Measurements from ENCODE around the gene STYXL1.

DNA sequence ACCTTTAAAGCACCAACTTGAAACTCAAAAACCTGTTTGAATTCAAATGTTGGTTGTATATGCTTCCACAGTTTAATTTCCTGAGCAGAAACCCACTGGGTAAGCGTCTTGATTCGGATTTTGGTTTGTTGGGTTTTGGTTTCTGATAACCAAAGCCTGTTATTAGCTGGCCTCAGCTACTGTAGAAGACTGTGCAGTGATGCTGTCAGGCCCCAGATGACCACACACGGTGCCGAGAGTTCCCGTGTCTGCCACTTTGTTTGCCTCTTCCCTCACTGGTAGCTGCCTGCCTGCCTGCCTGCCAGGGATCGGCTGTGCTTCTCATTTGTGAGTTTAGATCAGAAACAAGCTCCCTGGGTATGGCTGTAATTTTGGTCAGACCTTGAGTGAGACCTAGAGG lies 5.7 kb upstream of the STYXL1 start:
- no peak for TF ChIP-seq POLR2A (IDR thresholded peaks at IDR 0.05)
- TF ChIP-seq POLR2AphosphoS5 (IDR thresholded peaks at IDR 0.05), result no peak
